GM23338 (cell line): ENCODE results near the gene MRAS. TPM values are rescaled to one million over a fixed set of nuclear protein-coding genes. Genes with fewer than 3 reads are reported as not detected.

ENCODE experiments used
- ATAC-seq: fragments of 200-7000 bp; cut with Tn5 transposase; 3 replicates; pipeline ENCODE4 v1.9.1; 2020
- DNase-seq: peaks from one replicate; pipeline ENCODE4 v3.0.0-alpha.2; 2015; ENCODE audit warnings: low spot score
- H2AFZ ChIP-seq: fragments of 200-600 bp; sonication (generic); 2 replicates; pipeline ENCODE4 v1.8.0; 2016; ENCODE audit warnings: antibody characterized with exemption, mild to moderate bottlenecking, moderate library complexity
- H3F3A ChIP-seq: fragments of 200-600 bp; sonication (generic); replicated peaks from 2 replicates; pipeline ENCODE4 v1.8.0; 2017; ENCODE audit warnings: antibody characterized with exemption, mixed run types, low read depth
- H3K27ac ChIP-seq: fragments of 200-600 bp; sonication (generic); 2 replicates; pipeline ENCODE4 v1.6.1; 2016; ENCODE audit warnings: low read depth
- H3K27me3 ChIP-seq: fragments of 200-600 bp; sonication (generic); 2 replicates; pipeline ENCODE4 v1.8.0; 2016; ENCODE audit warnings: mild to moderate bottlenecking, mixed run types, moderate library complexity; ENCODE audit not compliant: insufficient read depth
- H3K36me3 ChIP-seq: fragments of 200-600 bp; sonication (generic); 2 replicates; pipeline ENCODE4 v1.8.0; 2016; ENCODE audit warnings: mild to moderate bottlenecking; ENCODE audit not compliant: insufficient read depth
- H3K4me1 ChIP-seq: fragments of 200-600 bp; sonication (generic); 2 replicates; pipeline ENCODE4 v1.8.0; 2016; ENCODE audit warnings: mild to moderate bottlenecking, moderate library complexity; ENCODE audit not compliant: insufficient read depth
- H3K4me2 ChIP-seq: fragments of 200-600 bp; sonication (generic); 2 replicates; pipeline ENCODE4 v1.7.1; 2017; ENCODE audit warnings: mixed run types
- H3K4me3 ChIP-seq: fragments of 200-600 bp; sonication (generic); 2 replicates; pipeline ENCODE4 v1.6.1; 2016; ENCODE audit warnings: mixed run types
- H3K79me2 ChIP-seq: fragments of 200-600 bp; sonication (generic); replicated peaks from 2 replicates; pipeline ENCODE4 v1.8.0; 2017; ENCODE audit warnings: mild to moderate bottlenecking; ENCODE audit not compliant: insufficient read depth
- H3K9me2 ChIP-seq: fragments of 200-600 bp; sonication (generic); 2 replicates; pipeline ENCODE4 v1.8.0; 2017; ENCODE audit not compliant: insufficient read depth
- H4K20me1 ChIP-seq: fragments of 200-600 bp; sonication (generic); replicated peaks from 2 replicates; pipeline ENCODE4 v1.8.0; 2017; ENCODE audit warnings: mild to moderate bottlenecking; ENCODE audit not compliant: insufficient read depth
- H3K27ac Mint-ChIP-seq: 2 replicates; pipeline ENCODE4 v1.8.0; 2020; ENCODE audit warnings: inconsistent platforms, mild to moderate bottlenecking, moderate library complexity, mixed read lengths
- H3K27me3 Mint-ChIP-seq: 3 replicates; pipeline ENCODE4 v1.8.0; 2022; ENCODE audit warnings: low read depth, mild to moderate bottlenecking, moderate library complexity, mixed read lengths, inconsistent platforms; ENCODE audit not compliant: insufficient read depth, poor library complexity
- H3K36me3 Mint-ChIP-seq: 3 replicates; pipeline ENCODE4 v1.8.0; 2021; ENCODE audit warnings: low read depth, mild to moderate bottlenecking, inconsistent platforms, moderate library complexity, mixed read lengths
- H3K4me1 Mint-ChIP-seq: 3 replicates; pipeline ENCODE4 v1.8.0; 2020; ENCODE audit warnings: mild to moderate bottlenecking, inconsistent platforms, mixed read lengths
- H3K4me3 Mint-ChIP-seq: 3 replicates; pipeline ENCODE4 v1.8.0; 2021; ENCODE audit warnings: moderate library complexity, mild to moderate bottlenecking, inconsistent platforms, mixed read lengths
- H3K9me3 Mint-ChIP-seq: 3 replicates; pipeline ENCODE4 v1.8.0; 2020; ENCODE audit warnings: moderate library complexity, mild to moderate bottlenecking, inconsistent platforms, mixed read lengths
- EZH2 ChIP-seq: fragments of 200-600 bp; sonication (generic); IDR thresholded peaks from one replicate; pipeline ENCODE4 v1.8.0; 2017; ENCODE audit warnings: antibody characterized with exemption, mild to moderate bottlenecking, low read depth; ENCODE audit not compliant: unreplicated experiment
- EZH2phosphoT487 ChIP-seq: fragments of 200-600 bp; sonication (generic); IDR thresholded peaks from one replicate; pipeline ENCODE4 v1.8.1; 2018; ENCODE audit warnings: antibody characterized with exemption; ENCODE audit not compliant: unreplicated experiment
- JUNB ChIP-seq: IDR thresholded peaks from one replicate; pipeline ENCODE4 v1.6.1; 2016; ENCODE audit warnings: antibody characterized with exemption; ENCODE audit not compliant: unreplicated experiment
- NANOG ChIP-seq: IDR thresholded peaks from 2 replicates; pipeline ENCODE4 v1.6.1; 2016; ENCODE audit warnings: antibody characterized with exemption, borderline replicate concordance
- STAT1 ChIP-seq: IDR thresholded peaks from one replicate; pipeline ENCODE4 v1.6.1; 2016; ENCODE audit warnings: antibody characterized with exemption; ENCODE audit not compliant: unreplicated experiment
- ZNF114 ChIP-seq: fragments of 250-450 bp; sonication (Bioruptor Pico); IDR thresholded peaks from 2 replicates; pipeline ENCODE4 v1.5.0; 2020; ENCODE audit warnings: mild to moderate bottlenecking, moderate library complexity
- ZNF331 ChIP-seq: fragments of 250-450 bp; sonication (Bioruptor Pico); IDR thresholded peaks from 2 replicates; pipeline ENCODE4 v1.5.0; 2020; ENCODE audit warnings: low read depth, mild to moderate bottlenecking, moderate library complexity
- polyA plus RNA-seq: library from polyadenylated mRNA; unstranded; fragments of >200 nt; fragmentation: Nextera tagmentation; extraction: Ambion mirVana; gene quantifications from 2 replicates; pipeline ENCODE4 v1.2.1, GENCODE V29; 2016
- total RNA-seq: library from RNA; depleted of rRNA; stranded (reverse); fragments of >200 nt; shearing (Covaris generic); gene quantifications from 2 replicates; pipeline ENCODE4 v1.2.3, GENCODE V29; 2014
- TF ChIP-seq, protein P1 (sequence below): fragments of 250-450 bp; sonication (Bioruptor Pico); IDR thresholded peaks from 2 replicates; pipeline ENCODE4 v1.5.0; 2020; ENCODE audit warnings: mild to moderate bottlenecking, moderate library complexity
- TF ChIP-seq, protein P2 (sequence below), 2 experiments: fragments of 200-600 bp in 1 of 2; sonication (generic) in 1 of 2; conservative IDR thresholded peaks; 2 replicates each; pipeline versions ENCODE4 v1.5.1 to v1.6.1; 2016 to 2017; ENCODE audit warnings: antibody characterized with exemption in 2 of 2, low read depth in 2 of 2, mild to moderate bottlenecking in 2 of 2, moderate library complexity in 1 of 2
- TF ChIP-seq, protein P3 (sequence below): IDR thresholded peaks from one replicate; pipeline ENCODE4 v1.6.1; 2018; ENCODE audit warnings: antibody characterized with exemption; ENCODE audit not compliant: unreplicated experiment

The MRAS gene
- total and polyA plus RNA-seq, 2 experiments from 2014 or later = 9.1 to 10.2 TPM

DNA sequence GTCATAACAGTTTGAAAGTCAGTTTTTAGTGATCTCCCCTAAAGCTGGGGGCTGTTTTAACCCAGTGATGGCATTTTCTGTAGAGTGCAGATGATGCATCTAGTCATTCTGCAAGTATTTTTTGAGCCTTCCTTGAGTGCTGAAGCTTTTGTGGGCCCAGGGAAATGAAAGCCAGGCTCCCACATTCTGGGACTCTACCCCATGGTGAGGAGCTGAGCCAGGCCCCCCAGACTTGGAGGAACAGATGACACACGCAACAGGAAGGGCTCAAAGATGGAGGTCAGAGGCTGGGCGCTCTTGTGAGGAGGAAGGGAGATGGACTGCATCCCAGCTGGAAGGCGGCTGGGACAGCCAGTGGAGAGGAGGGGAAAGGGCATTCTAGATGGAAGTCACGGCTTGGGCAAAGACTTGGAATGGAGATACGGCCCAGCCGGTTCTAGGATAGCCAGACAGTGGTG, 40.8 kb downstream of the MRAS start (continued):
- TF ChIP-seq, protein P1, sequence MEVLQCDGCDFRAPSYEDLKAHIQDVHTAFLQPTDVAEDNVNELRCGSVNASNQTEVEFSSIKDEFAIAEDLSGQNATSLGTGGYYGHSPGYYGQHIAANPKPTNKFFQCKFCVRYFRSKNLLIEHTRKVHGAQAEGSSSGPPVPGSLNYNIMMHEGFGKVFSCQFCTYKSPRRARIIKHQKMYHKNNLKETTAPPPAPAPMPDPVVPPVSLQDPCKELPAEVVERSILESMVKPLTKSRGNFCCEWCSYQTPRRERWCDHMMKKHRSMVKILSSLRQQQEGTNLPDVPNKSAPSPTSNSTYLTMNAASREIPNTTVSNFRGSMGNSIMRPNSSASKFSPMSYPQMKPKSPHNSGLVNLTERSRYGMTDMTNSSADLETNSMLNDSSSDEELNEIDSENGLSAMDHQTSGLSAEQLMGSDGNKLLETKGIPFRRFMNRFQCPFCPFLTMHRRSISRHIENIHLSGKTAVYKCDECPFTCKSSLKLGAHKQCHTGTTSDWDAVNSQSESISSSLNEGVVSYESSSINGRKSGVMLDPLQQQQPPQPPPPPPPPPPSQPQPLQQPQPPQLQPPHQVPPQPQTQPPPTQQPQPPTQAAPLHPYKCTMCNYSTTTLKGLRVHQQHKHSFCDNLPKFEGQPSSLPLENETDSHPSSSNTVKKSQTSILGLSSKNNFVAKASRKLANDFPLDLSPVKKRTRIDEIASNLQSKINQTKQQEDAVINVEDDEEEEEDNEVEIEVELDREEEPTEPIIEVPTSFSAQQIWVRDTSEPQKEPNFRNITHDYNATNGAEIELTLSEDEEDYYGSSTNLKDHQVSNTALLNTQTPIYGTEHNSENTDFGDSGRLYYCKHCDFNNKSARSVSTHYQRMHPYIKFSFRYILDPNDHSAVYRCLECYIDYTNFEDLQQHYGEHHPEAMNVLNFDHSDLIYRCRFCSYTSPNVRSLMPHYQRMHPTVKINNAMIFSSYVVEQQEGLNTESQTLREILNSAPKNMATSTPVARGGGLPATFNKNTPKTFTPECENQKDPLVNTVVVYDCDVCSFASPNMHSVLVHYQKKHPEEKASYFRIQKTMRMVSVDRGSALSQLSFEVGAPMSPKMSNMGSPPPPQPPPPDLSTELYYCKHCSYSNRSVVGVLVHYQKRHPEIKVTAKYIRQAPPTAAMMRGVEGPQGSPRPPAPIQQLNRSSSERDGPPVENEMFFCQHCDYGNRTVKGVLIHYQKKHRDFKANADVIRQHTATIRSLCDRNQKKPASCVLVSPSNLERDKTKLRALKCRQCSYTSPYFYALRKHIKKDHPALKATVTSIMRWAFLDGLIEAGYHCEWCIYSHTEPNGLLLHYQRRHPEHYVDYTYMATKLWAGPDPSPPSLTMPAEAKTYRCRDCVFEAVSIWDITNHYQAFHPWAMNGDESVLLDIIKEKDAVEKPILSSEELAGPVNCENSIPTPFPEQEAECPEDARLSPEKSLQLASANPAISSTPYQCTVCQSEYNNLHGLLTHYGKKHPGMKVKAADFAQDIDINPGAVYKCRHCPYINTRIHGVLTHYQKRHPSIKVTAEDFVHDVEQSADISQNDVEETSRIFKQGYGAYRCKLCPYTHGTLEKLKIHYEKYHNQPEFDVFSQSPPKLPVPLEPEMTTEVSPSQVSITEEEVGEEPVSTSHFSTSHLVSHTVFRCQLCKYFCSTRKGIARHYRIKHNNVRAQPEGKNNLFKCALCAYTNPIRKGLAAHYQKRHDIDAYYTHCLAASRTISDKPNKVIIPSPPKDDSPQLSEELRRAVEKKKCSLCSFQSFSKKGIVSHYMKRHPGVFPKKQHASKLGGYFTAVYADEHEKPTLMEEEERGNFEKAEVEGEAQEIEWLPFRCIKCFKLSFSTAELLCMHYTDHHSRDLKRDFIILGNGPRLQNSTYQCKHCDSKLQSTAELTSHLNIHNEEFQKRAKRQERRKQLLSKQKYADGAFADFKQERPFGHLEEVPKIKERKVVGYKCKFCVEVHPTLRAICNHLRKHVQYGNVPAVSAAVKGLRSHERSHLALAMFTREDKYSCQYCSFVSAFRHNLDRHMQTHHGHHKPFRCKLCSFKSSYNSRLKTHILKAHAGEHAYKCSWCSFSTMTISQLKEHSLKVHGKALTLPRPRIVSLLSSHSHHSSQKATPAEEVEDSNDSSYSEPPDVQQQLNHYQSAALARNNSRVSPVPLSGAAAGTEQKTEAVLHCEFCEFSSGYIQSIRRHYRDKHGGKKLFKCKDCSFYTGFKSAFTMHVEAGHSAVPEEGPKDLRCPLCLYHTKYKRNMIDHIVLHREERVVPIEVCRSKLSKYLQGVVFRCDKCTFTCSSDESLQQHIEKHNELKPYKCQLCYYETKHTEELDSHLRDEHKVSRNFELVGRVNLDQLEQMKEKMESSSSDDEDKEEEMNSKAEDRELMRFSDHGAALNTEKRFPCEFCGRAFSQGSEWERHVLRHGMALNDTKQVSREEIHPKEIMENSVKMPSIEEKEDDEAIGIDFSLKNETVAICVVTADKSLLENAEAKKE = no peak
- TF ChIP-seq ZNF114 (CRISPR knock-in tag) (no peak), EZH2 (no peak), STAT1 (no peak), NANOG (no peak)

DNA sequence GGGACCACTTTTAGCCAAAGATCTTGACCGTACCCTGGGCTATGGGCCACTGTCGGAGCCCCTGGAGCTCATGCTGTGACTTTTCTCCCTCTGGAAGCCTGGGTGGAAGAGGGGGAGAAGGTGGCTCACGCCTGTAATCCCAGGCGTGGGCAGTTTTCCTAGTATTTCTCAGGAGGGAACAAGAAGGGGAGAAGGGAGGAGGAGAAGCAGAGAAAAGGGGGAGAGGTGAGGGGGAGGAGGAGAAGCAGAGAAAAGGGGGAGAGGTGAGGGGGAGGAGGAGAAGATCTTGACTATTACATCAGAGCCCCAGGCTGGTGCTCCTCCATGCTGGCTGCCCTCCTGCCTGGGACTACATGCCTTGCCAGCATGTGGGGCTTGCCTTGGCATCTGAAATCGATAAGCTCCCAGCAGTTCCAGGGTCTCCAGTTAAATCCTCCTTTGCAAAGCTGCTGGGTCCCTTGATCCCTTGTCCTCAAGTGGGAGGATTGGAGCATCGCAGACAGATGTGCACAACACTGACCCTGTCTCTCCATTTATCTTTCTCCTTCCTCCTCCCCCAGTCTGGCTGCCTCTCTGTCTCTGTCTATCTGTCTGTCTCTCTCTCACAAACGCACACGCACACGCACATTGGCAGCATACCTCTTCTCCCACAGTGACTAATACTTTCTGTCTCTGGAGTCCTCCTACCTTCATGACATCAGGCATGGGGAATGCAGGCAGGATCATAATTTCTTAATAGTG, 41.6 kb downstream of the MRAS start:
- Histone ChIP-seq H3K4me1 (no peaks in the 10 kb centered on the region), H4K20me1 (no peaks in the 10 kb centered on the region), H3K79me2 (no peaks in the 10 kb centered on the region), H3K4me2 (no peak overlapping the region), H3K36me3 (no peaks in the 10 kb centered on the region), H3F3A (no peaks in the 10 kb centered on the region), H3K4me3 (no peak overlapping the region), H3K27me3 (no peaks in the 10 kb centered on the region), H2AFZ (no peak overlapping the region), H3K9me2 (no peaks in the 10 kb centered on the region), H3K27ac (no peak overlapping the region)
- H3K9me3 Mint-ChIP-seq = peaks cover 3% of the 10 kb centered on the region; the same call in 2 of the 3 replicates
- peaks cover 6% of the 10 kb centered on the region for H3K4me1 Mint-ChIP-seq
- no peak; the same call in 2 of the 3 replicates for ATAC-seq
- H3K4me3 Mint-ChIP-seq = no peak overlapping the region
- no peaks in the 10 kb centered on the region; the same call in 2 of the 3 replicates for H3K36me3 Mint-ChIP-seq
- no peaks in the 10 kb centered on the region for H3K27me3 Mint-ChIP-seq
- no peak for DNase-seq
- no peak overlapping the region for H3K27ac Mint-ChIP-seq
- TF ChIP-seq, protein P2, sequence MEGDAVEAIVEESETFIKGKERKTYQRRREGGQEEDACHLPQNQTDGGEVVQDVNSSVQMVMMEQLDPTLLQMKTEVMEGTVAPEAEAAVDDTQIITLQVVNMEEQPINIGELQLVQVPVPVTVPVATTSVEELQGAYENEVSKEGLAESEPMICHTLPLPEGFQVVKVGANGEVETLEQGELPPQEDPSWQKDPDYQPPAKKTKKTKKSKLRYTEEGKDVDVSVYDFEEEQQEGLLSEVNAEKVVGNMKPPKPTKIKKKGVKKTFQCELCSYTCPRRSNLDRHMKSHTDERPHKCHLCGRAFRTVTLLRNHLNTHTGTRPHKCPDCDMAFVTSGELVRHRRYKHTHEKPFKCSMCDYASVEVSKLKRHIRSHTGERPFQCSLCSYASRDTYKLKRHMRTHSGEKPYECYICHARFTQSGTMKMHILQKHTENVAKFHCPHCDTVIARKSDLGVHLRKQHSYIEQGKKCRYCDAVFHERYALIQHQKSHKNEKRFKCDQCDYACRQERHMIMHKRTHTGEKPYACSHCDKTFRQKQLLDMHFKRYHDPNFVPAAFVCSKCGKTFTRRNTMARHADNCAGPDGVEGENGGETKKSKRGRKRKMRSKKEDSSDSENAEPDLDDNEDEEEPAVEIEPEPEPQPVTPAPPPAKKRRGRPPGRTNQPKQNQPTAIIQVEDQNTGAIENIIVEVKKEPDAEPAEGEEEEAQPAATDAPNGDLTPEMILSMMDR (conservative IDR thresholded peaks at IDR 0.05; ENCODE audit: low read depth in 2 of 2) = no peak
- TF ChIP-seq NANOG = no peak
- no peak for TF ChIP-seq JUNB
- TF ChIP-seq EZH2phosphoT487 = no peak
- no peak for TF ChIP-seq ZNF331 (CRISPR knock-in tag)
- TF ChIP-seq, protein P3, sequence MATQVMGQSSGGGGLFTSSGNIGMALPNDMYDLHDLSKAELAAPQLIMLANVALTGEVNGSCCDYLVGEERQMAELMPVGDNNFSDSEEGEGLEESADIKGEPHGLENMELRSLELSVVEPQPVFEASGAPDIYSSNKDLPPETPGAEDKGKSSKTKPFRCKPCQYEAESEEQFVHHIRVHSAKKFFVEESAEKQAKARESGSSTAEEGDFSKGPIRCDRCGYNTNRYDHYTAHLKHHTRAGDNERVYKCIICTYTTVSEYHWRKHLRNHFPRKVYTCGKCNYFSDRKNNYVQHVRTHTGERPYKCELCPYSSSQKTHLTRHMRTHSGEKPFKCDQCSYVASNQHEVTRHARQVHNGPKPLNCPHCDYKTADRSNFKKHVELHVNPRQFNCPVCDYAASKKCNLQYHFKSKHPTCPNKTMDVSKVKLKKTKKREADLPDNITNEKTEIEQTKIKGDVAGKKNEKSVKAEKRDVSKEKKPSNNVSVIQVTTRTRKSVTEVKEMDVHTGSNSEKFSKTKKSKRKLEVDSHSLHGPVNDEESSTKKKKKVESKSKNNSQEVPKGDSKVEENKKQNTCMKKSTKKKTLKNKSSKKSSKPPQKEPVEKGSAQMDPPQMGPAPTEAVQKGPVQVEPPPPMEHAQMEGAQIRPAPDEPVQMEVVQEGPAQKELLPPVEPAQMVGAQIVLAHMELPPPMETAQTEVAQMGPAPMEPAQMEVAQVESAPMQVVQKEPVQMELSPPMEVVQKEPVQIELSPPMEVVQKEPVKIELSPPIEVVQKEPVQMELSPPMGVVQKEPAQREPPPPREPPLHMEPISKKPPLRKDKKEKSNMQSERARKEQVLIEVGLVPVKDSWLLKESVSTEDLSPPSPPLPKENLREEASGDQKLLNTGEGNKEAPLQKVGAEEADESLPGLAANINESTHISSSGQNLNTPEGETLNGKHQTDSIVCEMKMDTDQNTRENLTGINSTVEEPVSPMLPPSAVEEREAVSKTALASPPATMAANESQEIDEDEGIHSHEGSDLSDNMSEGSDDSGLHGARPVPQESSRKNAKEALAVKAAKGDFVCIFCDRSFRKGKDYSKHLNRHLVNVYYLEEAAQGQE = no peak
- no peak for TF ChIP-seq ZNF114 (CRISPR knock-in tag)
- TF ChIP-seq STAT1 = no peak
